HG02759 (cell line): Measurements from ENCODE around the gene TBC1D22B.
A peak's percentile ranks its signal among the peaks of the same experiment; 100 is the strongest.

Source experiments
- ATAC-seq: cut with Tn5 transposase; IDR thresholded peaks from one replicate; pipeline ENCODE4 v1.9.1; 2021; ENCODE audit warnings: mild to moderate bottlenecking, moderate library complexity; ENCODE audit not compliant: unreplicated experiment

TBC1D22B gene

GRCh38 chr6:37257634-37258404 is at the start of gene TBC1D22B, which contains the start of gene TMEM217:
Gene TBC1D22B, plus strand, starts transcription at chr6:37257772. Its CDS starts 146 bp downstream, at chr6:37257918.
Gene TMEM217, minus strand, starts transcription at chr6:37258144. Its CDS starts 39,114 bp downstream, at chr6:37219030.
- ATAC-seq, result peak; percentile 98

GRCh38 chr6:37207903-37208456 is 49.6 kb upstream of the TBC1D22B start:
- peak; percentile 54 for ATAC-seq

- ATAC-seq, result no peak
Measured at GRCh38 chr6:37208793-37209192, 48.8 kb upstream of the TBC1D22B start.

GRCh38 chr6:37209461-37210205 is 47.9 kb upstream of the TBC1D22B start:
- no peak for ATAC-seq

- ATAC-seq, result no peak
Measured at GRCh38 chr6:37210313-37210968, 47.1 kb upstream of the TBC1D22B start.

GRCh38 chr6:37212268-37212667 is 45.3 kb upstream of the TBC1D22B start:
- no peak for ATAC-seq

GRCh38 chr6:37218061-37218460 is 39.5 kb upstream of the TBC1D22B start:
- no peak for ATAC-seq

GRCh38 chr6:37218511-37218910 is 39.1 kb upstream of the TBC1D22B start:
- no peak for ATAC-seq

- no peak for ATAC-seq
Measured at GRCh38 chr6:37221585-37222124, 35.9 kb upstream of the TBC1D22B start.

GRCh38 chr6:37222125-37222967 is 35.2 kb upstream of the TBC1D22B start:
- peak; percentile 90 for ATAC-seq

- no peak for ATAC-seq
Measured at GRCh38 chr6:37222992-37223391, 34.6 kb upstream of the TBC1D22B start.

- ATAC-seq, result no peak
Measured at GRCh38 chr6:37225350-37226169, 32.0 kb upstream of the TBC1D22B start.

GRCh38 chr6:37230104-37230503 is 27.5 kb upstream of the TBC1D22B start:
- no peak for ATAC-seq

GRCh38 chr6:37232430-37233017 is 25.0 kb upstream of the TBC1D22B start:
- no peak for ATAC-seq

GRCh38 chr6:37233541-37233940 is 24.0 kb upstream of the TBC1D22B start:
- no peak for ATAC-seq

GRCh38 chr6:37236921-37237320 is 20.7 kb upstream of the TBC1D22B start:
- no peak for ATAC-seq

GRCh38 chr6:37237789-37238188 is 19.8 kb upstream of the TBC1D22B start:
- no peak for ATAC-seq

GRCh38 chr6:37238381-37238780 is 19.2 kb upstream of the TBC1D22B start:
- ATAC-seq, result no peak

GRCh38 chr6:37239526-37239925 is 18.0 kb upstream of the TBC1D22B start:
- no peak for ATAC-seq
